Activated CD8-positive, alpha-beta memory T cell treated with anti-CD3 and anti-CD28 coated beads, Interleukin-2, amount 50 U/mL, for 4 hours (primary cell): ENCODE data around the gene USP3.
A peak's percentile ranks its signal among the peaks of the same experiment; 100 is the strongest.
"Not testable (repeated sequence)": the region's sequence is repeated elsewhere in the genome, so short reads cannot be mapped to it uniquely, and the experiment has no call there.

Source experiments
- DNase-seq: peaks from one replicate; pipeline ENCODE4 v3.0.0-alpha.2; 2020

USP3 gene

DNA sequence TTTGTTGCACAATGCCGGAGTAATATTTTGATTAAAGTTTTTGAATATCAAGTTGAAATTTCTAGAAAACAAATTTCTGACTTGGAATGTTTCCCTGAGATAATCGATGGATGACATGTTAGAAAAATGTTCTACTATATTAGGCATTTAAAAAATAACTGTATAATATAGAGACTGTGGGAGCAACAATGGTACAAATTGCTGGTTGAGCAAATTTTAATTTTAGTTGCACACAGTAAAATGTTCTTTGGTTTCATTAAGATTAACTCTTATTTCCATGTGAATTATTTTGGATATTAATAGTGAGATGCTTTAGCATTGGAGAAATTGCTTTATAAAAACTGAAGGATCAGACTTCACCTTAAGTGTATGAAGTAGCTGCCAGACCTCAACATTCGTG is 9.3 kb downstream of the USP3 start:
- no peak for DNase-seq

DNA sequence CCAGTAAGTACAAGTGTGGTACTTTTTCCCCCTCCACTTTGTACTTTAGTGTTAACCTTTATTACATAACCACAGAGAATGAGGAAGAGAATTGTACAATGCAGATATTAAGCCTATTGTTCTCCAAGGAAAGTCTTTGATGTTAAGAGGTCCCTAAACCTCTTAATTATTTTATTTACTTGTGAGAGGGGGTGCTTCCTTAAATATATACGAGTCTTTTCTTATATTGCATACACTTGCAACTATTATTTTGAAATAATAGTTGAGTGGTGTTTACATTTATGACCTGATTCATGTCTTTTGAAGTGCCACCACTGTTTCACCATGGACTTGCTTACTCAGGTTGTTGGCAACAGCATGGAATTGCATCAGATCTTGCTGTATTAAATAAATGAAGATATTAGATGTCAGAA is 10.1 kb downstream of the USP3 start:
- DNase-seq: no peak

DNA sequence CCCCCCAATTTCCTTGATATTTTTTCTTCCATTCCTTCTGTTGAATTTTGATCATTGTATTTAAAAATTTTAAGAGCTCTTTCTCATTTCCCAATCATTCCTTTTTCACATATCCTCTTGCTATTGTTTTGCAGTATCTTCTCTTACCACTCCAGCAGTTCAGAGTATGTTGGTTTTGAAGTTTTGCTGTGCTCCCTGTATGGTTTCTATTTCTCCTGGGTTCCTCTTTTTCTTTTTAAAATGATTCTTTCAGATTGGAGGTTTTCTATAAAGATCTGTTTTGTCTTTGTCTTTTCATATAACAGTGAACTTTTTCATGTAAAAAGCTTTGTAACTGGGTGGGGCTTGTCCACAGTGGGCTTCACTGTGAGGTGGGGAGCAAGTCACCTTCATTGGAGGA is 12.8 kb downstream of the USP3 start:
- no peak for DNase-seq

DNA sequence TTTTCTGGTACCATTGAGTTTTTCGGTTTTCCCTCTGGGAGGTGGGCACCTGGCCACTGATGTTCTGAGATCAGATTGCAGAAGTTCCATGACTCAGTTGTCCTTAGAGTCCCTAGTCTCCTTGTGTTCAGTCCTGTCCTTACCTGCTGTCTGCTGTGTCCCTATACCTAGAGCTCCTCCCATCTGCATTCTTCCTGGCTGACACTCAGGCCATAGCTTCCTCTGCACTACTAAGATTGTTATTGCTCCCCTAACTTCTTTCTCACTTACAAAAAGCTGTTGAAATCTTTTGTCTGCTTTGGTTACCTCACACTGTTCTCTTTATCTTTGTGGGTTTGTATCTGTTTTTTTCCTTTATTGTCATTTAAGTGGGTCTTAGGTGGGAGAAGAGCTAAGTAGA is 13.2 kb downstream of the USP3 start:
- no peak for DNase-seq

DNA sequence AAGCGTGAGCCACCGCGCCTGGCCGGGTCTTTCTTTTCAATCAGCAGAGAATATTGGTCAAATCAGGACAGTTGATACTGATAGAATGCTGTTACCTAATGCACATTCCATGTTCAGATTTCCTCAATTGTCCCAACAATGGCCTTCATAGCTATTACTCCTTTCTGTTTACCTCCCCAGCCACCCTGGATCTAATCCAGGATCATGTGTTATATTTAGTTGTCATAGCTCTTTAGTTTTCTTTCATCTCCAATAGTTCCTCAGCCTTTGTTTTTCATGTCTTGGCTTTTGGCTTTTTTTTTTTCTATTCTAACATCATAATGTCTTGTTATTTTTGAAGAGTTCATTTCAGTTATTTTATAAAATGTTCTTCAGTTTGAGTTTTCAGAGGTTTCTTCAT is 14.6 kb downstream of the USP3 start:
- DNase-seq: no peak

DNA sequence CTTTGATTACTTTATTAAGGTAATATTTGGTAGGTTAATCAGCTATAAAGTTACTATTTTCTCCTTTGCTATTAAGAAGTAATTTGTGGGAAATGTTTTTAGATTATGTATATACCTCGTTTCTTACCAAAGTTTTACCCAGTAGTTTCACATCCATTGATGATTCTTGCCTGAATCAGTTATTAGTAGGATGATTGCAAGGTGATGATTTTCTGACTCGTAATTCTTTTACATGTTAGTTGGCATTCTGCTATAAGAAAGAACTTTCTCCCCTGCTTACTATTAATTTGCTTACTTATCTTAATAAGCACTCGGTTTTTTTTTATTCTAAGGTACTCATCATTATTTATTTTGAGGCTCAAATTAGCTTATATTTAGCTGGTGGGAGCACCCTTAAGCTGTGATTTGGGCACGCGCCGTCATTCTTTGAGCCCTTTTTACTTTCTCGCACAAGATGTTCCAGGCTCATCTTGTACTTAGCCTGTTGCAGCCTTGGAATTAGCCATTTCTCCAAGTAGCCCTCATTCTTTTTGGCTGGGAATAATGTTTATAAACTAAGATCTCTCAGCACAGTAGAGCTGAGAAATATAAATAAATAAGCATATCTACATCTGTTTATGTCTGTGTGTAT is 15.3 kb downstream of the USP3 start:
- no peak for DNase-seq

DNA sequence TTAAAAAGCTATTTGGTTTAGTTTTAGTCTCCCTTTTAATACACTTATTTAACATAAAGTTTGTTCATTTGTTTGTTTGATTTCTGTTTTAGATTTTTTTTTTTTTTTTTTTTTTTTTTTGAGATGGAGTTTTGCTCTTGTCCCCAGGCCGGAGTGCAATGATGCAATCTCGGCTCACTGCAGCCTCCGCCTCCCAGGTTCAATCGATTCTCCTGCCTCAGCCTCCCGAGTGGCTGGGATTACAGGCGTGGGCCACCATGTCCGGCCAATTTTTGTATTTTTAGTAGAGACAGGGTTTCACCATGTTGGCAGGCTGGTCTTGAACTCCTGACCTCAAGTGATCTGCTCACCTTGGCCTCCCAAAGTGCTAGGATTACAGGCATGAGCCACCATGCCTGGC is 16.1 kb downstream of the USP3 start:
- DNase-seq: not testable (repeated sequence)

DNA sequence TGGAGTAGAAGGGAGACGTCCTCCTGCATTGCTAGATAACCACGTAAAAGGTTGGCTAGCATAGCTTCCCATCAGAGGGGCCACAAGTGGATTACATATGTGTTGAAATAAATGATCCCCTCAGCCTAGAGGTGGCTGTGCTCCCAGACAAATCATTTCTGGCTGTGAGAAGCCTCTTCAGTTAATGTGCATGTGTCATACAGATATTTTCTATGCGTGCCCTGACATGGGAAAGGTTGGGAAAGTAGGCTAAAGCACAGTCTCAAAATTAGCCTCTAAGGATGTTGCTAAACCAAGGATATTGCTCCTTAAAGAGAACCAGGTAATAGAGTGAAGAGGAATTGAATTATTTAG is 17.8 kb downstream of the USP3 start:
- DNase-seq: no peak

DNA sequence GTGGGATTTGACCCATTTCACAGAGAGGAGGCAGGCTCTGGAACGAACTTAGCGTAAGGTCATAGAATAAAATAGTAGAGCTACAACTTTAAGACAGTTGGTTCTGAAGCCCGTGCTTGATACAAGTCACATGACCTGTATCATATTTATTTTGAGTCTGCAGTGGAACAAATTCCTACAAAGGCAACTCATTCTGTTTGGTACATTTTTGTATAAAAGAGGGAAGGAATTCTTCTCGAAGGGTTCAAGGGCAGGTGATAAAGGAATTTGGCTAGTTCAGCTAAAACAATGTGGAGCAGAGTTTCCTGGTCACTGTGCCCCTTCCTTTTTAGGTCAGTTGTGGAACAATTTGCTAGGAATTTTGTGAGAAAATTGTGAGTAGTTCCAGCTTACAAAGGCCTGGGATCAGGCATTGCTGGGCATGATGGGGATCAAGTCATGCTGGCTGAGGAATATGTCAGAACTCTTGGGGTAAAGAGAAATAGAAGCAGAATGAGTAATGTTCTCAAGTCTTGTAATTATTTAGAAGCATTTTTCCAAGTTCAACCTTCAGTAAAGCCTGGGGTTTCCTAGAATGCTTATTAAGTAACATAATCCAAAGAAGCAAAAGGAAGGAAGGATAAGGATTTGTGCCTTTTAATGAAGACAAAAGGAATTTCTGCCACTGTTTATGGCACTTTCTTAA is 19.1 kb downstream of the USP3 start:
- no peak for DNase-seq

DNA sequence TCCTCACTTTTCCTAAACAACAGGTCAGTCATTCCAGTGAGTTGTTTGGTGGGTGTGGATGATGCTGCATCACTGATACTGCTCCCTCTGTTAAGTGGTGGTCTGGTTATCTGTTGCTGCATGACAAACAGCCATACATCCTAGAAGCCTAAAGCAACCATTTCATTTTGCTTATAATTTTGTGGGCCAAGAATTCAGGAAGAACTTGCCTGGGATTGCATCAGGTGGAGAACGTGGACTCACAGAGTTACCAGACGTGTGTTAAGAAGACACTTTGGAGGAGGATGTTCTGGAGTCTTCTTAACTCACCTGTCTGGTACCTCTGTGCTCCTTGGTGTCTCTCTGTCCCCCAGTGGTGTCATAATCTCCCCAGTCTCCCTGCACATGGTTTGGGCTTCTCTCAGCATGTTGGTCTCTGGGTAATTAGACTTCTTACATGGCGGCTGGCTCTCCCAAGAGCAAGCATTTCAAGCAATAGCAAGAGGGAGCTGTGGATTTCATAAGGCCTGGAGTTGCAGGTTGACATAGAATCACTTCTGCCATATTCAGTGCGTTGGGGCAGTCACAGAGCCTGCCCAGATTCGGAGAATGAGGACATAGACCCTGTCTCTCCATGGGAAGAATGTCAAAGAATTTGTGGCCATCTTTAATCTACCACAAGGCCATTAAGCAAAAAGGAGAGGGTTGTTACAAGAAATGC is 20.1 kb downstream of the USP3 start:
- DNase-seq: no peak

DNA sequence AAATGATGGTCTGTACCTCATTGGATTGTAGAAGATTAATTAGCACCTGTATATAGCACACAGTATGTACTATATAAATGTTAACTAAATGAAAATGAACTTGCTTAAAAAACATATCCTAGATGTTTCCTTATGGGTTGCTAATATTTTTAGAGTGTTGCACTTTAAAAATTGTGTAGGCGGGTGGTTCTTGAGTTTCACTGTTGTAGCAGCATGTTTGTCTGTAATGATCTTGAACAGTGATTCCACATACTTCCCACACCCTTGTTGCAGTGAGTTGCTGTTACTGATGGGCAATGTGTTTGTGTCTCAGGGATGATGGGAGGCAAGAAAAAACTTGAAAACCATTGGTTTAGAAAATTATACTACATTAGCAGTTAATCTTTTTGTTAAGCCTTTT is 22.0 kb downstream of the USP3 start:
- DNase-seq: no peak

DNA sequence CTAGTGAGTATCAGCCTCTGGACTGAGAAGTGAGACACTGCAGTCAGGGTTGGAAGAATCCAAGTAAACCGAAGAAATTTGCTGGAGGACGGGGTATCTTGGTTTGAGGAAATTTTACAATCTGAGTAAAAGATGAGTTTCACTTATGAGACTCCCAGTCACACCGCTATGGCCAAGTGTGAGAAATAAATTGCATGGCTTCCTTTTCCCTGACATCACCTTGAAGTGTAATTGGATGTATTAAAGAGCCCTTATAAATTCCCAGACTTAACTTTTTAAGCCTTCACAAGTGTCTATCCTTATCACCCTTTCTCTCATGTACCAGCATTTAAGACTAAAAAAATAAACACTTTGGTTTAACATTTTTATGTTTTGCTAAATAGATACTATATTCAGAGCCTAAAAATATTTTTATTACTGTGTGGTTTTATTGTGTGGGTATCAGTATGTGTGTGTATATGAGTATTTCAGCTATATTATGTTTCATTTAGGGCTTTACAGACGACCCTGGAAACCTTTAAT is 23.8 kb downstream of the USP3 start:
- no peak for DNase-seq

DNA sequence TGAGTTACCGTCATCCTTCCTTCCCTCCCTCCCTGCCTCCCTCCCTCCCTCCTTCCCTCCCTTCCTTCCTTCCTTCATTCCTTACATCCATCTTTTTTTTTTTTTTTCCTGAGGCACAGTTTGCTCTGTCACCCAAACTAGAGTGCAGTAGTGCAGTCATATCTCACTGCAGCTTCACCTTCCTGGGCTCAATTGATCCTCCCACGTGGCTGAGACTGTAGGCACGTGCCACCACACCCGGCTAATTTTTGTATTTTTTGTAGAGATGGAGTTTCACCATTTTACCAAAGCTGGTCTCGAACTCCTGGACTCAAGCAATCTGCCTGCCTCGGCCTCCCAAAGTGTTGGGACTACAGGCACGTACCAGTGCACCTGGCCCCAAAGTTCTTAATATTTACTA is 25.8 kb downstream of the USP3 start:
- peak; percentile 30 for DNase-seq

DNA sequence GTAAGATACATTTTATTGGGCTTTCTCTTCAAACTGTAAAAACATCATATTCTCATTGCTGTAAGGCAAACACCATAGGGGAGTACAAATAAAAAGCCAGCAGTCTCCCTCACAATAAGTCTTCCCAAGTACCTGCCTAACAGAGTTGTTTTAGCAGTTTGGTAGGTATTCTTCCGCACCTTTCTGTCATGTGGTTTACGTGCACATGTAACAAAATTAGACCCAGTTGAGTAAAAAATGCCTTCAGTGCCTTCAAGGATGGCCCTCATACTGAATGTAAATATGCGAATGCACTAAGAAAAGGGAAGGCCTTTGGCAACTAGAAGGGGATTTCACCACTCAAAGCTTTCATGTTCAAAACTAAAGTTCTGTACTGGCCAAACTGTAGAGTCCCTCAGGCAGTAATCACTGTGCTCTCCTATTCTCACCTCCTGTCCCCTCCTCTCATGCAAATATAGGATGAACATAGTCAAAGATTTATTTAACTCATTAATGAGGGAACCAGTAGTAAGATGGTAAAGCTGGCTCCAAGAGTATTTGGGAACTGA is 26.4 kb downstream of the USP3 start:
- no peak for DNase-seq

DNA sequence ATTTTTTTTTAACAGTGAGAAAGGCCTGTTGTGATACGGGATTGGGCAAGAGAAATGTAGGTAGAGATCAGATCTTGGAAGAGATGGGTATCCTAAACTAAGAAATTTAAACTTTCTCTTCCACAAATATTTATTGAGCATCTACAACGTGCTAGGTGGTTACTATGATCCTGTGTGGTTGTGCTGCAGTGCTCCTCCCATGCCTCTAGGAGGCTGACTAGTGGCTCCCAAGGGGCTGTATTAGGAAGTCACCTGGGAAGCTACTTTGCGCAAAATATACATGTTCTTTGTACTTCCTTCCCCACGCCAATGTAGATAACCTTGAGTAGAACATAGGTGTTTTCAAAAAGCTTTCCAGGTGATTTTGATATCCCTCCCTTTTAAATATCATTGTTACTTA is 27.2 kb downstream of the USP3 start:
- DNase-seq: no peak

DNA sequence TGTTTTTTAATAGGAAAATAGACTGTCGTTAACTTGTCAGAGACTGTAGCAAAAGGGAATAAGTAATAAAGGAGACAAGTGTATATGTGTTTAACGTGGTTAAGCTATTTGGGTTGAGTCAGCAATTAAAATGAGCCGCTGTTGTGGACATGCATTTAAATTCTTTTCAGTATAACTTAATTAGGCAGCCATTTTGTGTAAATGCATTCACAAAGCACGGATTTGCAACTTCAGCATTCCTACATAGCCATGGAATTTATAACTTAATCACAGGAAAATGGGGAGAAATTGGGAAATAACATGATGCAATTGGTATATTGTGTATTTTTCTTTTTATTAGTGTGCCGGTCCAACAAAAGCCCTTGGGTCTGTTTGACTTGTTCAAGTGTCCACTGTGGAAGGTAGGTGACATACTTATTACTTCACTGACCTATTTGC is 27.9 kb downstream of the USP3 start:
- DNase-seq: no peak

DNA sequence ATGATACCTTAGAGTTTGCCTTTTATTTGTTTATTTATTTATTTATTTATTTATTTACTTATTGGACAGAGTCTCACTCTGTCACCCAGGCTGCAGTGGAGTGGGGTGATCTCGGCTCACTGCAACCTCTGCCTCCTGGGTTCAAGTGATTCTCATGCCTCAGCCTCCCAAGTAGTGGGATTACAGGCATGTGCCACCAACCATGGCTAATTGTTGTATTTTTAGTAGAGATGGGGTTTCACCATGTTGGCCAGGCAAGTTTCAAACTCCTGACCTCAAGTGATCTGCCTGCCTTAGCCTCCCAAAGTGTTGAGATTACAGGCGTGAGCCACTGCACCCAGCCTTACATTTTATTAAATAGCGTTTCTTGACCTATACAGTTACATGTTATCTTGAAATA is 30.5 kb downstream of the USP3 start:
- DNase-seq: not testable (repeated sequence)

DNA sequence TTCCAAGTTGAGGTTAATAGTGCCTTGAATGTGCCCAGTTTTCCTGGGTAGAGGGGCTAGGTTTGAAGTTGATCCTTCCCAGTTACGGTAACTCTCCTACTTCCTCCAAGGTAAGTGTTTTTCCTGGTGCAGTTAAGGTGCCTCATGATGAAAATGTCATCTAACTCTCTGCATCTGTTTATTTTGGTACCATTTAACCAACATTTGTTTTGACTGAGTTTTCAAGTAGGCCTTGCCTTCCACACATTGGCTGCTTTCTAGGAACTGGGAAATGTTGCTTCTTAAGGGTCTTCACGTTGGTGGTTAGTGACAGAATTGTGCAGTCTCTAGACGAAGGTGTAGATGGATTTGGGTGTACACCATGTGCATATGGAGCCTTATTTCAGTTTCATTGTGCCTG is 31.3 kb downstream of the USP3 start:
- DNase-seq: no peak

DNA sequence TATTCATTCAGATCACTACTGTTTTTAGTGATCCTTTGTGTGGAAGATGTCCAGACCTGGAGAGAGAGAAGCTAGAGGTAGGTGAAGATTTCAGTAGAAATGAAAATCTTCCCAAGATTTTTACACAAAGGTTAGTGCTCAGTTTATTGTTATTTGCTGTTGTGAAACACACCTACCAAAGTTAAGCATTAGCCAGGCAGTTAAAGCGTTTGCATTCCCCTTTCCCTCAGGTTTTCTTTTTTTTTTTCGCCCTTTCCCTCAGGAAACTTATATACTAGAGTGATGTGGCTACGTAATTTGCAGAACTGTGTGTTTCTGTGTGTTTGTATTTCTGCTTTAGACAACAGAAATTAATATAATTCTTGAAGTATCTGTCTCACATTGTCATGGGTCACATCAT is 34.5 kb downstream of the USP3 start:
- no peak for DNase-seq

DNA sequence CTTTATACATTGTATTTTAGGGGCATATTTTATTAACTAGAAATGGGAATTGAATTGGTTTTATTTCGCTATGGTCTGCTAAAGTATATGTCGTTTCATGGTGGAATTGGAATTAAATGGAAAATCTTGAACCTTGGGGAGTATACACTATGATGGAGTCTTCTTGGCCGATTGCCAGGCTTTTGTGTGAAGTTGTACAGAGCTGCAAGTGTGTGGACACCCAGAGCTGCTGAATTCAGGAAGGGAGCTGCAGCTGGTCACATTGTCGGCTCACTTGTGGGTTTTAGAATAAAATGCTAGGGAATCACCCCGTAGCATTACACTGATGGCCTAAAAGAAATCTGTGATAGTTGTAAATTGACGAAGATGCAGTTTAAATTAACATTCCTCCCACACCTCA is 35.1 kb downstream of the USP3 start:
- no peak for DNase-seq

DNA sequence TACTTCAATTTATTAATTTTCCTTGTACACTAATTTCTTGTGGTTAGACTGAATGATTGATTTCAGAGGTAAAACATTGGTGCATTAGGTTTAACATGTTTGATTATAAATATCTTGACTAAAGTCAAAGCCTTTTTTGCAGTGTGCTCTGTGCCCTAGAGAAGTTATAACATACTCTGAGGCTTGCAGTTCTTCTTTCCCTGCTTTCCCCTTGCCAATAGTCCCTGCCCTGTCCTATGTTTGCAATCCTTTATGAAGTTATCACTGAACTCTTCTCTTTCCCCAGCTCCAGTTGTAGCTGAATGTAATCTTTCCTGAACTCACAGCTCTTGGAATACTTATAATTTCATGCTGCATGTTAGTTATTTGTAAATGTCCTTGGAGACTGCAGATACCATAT is 35.6 kb downstream of the USP3 start:
- DNase-seq: no peak

DNA sequence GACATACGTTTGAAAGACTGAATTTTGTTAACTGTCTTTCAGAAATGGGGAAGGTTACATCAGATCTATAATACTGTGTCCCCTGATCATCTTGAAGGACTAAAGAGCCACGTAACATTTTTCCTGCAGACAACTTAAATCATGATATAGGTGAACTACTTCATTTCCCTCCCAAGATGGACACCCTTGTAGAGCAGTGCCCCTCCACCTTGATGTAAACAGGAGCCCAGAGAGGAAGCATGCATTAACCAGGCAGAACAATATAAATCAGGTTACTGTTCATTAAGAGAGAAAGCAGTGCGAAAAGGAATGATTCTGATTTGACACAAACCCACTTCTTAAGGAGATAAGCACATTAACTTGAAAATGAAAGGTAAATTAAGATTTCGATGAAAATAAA is 36.1 kb downstream of the USP3 start:
- DNase-seq: no peak

DNA sequence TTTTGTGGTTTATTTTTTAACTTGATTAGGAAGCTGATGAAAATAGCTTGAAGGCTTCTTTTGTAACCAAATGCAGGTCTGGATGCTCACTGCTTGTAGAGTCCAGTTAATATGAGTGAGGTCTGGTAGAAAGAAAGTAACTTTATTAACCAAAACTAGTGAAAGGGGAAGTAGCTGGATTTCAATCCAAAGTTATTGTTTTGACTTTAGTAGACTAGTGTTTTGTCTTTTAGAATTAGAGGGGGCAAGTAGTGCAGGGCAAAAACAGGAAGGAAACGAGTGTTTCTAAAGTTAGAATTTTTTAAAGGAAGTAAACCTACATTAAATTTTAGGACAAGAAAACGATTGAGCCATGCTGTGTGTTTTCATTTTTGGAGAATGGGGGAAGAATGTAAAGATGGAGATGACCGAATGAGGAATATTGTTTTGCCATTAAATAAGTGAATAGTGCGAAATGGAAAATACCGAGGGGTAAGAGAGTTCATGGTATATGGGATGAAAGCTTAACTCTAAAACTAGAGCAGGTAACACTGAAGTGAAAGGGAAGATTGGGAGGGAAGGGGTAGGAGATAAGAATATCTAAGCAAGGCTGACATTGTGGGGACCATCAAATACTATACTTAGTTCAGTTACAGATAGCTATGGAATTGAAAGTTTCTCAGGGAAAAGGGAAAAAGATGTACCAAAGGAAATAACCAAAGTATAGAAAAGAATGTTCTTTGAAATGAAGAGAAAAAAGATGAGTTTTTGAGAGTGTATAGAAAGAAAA is 40.0 kb downstream of the USP3 start:
- DNase-seq: no peak
